ENCODE results near the gene CCDC27.
"Not testable (repeated sequence)": the region's sequence is repeated elsewhere in the genome, so short reads cannot be mapped to it uniquely, and the experiment has no call there.

CCDC27 gene

DNA sequence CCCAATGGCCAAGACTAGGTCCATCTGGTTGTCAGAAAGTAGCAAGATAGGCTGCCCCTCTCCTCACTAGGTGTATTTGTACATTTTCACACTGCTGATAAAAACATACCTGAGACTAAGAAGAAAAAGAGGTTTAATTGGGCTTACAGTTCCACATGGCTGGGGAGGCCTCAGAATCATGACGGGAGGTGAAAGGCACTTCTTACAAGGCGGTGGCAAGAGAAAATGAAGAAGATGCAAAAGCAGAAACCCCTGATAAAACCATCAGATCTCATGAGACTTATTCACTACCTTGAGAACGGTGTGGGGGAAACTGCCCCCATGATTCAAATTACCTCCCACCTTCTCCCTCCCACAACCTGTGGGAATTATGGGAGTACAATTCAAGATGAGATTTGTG lies 48.5 kb downstream of the CCDC27 start:
- not testable (repeated sequence) for DNase-seq

GRCh38 chr1:3803905-3804626 lies 51.8 kb downstream of the CCDC27 start:
- no peak for DNase-seq

- not testable (repeated sequence) for DNase-seq
Measured at GRCh38 chr1:3804627-3804944, 52.3 kb downstream of the CCDC27 start.

GRCh38 chr1:3805038-3805437 lies 52.8 kb downstream of the CCDC27 start:
- no peak for DNase-seq

DNA sequence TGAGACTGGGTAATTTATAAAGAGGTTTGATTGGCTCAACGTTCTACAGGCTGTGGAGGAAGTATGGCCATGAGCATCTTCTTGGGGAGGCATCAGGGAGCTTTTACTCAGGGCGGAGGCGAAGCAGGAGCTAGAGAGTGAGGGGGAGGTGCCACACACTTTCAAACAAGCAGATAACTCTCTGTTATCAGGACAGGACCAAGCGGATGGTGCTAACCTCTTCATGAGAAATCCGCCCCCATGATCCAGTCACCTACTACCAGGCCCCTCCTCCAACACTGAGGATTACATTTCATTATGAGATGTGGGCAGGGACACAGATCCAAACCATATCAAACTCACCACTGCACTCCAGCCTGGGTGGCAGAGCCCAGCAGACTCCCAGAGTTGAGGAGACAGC lies 55.5 kb downstream of the CCDC27 start:
- DNase-seq = no peak

- DNase-seq = no peak
Measured at GRCh38 chr1:3809680-3810079, 57.4 kb downstream of the CCDC27 start.

DNA sequence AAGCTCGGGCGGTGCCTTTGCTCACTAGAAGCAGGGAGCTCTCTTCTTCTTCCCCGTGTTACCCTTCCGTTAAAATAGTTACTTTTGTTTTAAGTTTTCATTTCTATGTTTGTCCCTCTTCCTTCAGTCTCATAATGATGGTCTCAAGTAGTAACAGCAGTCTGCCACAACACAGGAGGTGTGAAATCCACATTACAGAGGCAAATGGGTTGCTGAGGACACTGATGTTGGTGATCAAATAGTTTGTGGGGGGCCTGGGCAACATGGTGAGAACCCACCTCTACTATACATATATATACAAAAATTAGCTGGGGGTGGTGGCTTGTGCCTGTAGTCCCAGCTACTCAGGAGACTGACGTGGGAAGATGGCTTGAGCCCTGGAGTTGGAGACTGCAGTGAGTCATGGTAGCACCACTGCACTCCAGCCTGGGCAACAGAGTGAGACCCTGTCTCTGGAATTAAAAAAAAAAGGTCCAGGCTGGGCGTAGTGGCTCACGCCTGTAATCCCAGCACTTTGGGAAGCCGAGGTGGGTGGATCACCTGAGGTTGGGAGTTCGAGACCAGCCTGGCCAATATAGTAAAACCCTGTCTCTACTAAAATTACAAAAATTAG lies 58.0 kb downstream of the CCDC27 start:
- DNase-seq = not testable (repeated sequence)

GRCh38 chr1:3811595-3811911 lies 59.3 kb downstream of the CCDC27 start:
- no peak for DNase-seq

DNA sequence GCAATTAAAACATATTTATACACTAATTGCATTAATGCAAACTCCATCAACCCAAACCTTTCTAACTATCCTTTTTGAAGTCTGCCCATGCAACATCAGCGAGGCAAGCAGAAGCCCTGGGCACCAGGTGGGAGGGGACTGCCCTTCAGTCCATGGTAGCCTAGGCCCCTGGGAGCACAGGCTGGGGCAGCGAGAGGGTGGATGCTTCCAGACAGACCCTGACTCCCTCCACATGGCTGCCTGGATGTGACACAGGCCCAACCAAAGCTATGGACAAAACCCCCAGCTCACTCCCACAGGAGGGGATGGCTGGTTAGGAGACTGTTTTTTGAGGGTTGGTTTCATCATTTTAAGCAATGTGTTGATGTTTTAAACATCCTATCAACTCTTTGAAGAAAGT lies 61.8 kb downstream of the CCDC27 start:
- DNase-seq = no peak

DNA sequence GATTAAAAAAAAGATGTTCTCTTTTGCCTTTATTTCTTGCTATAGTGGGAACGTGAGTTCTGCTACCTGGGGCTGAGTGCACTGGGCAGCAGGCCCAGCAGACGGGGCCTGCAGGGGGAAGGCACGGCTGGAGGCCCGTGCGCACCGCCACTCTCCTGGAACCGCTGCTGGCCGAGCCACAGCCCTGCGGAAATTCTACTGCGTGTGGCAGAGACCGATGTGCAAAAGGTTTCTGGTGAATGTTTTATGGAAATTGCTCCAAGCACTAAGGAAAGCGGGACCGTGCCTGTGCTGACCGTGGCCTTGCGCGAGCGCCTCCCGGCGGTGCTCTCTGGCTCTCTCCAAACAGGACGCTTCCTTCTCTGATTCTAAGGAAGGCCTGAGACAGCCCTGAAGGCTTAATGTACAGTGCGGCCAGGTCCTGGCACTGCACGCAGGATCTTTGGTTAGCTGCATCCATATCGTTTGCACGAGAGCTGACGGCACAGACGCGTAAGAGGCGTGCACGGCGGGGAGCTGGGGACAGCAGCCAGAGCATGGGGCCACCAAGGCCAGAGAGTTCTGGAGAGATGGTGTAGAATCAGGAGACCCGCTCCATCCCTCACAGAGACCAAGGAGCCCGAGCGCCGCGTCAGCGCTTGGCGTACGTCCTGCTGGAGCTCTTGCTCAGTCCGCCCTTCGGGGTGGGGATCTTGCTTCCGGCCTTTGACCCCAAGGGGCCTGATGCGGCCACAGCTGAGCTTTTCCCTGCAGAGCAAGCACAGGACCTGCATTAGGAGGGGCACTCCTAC lies 62.7 kb downstream of the CCDC27 start:
- DNase-seq = no peak

- DNase-seq = no peak
Measured at GRCh38 chr1:3816331-3817137, 64.3 kb downstream of the CCDC27 start.

GRCh38 chr1:3817138-3817740 lies 65.0 kb downstream of the CCDC27 start:
- DNase-seq = no peak

DNA sequence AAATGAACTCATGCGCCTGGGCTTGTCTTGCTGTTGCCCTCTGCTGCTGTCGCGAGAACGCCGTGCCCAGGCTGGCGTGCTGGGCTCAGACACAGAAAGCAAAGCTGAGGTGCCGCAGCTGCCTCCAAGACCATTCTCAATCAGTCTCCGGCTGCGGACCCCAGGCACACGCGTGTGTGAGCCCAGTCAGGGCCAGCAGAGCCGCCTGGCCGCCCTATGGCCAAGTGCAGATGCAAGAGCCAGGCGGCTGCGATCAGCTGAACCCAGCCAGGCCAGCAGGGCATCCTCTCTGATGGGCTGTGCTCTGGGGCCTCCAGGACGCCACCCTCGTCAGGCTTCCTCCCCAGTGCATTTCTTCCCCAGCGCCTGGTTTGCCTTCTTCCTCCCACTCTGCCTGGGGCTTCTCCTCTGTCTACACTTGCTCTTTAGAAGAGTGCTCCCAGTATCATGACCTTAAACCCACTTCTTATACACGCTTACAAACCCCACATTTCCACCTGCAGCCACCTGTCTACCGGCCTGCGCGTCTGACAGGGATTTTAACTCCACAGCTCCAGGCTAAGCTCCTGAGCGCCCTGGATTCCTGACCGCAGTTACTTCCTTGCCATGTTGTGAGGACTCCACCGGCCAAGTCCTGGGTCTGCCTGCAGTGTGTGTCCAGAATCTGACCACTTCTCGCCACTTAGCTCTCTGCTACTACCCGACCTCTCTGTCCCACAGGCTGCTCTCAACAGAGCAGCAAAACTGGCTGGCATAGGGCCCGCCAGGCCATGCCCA lies 65.8 kb downstream of the CCDC27 start:
- no peak for DNase-seq

DNA sequence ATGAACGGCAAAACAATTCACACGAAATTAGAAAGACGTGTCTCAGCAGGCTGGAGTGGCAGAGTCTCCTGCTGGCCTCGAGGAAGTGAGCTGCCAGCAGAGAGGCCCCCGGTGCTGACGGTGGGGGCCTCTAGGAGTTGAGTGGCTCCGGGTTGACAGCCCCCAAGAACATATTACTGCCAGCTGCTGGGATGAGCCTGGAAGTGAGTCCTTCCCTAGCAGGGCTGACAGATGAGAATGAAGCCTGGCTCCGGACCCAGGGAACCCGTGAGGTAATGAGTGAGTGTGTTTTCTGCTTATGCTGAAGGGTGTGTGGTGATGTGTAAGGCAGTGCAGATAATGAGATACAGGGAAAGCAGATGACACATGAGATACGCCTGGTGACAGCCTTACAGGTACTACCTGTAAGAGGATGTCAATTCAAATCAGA lies 67.5 kb downstream of the CCDC27 start:
- DNase-seq = no peak

- no peak for DNase-seq
Measured at GRCh38 chr1:3820316-3820715, 68.1 kb downstream of the CCDC27 start.

DNA sequence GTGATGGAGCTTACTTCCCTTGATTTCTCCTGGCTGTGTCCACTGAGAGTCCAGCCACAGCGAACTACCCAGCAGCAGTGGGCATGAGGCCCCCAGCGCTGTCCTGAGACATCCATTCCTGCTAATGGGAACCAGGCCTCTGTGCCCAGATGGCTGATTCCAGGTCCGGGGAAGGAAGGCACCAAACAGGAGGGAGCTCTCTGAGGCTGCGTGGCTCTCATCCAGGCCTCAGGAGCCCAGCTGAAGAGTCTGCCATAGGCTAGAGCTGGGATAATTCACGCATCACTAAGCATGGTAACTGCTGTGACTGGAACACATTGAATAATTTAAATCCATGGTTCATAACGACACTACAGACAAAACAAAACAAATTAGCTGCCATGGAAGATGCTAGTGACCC lies 68.8 kb downstream of the CCDC27 start:
- no peak for DNase-seq
